ELF-1 (cell line): ENCODE data around the gene TYMP.

Experiments
- DNase-seq: peaks from one replicate; pipeline ENCODE4 v3.0.0-alpha.2; 2016; ENCODE audit warnings: low read depth, low spot score

Gene TYMP

DNA sequence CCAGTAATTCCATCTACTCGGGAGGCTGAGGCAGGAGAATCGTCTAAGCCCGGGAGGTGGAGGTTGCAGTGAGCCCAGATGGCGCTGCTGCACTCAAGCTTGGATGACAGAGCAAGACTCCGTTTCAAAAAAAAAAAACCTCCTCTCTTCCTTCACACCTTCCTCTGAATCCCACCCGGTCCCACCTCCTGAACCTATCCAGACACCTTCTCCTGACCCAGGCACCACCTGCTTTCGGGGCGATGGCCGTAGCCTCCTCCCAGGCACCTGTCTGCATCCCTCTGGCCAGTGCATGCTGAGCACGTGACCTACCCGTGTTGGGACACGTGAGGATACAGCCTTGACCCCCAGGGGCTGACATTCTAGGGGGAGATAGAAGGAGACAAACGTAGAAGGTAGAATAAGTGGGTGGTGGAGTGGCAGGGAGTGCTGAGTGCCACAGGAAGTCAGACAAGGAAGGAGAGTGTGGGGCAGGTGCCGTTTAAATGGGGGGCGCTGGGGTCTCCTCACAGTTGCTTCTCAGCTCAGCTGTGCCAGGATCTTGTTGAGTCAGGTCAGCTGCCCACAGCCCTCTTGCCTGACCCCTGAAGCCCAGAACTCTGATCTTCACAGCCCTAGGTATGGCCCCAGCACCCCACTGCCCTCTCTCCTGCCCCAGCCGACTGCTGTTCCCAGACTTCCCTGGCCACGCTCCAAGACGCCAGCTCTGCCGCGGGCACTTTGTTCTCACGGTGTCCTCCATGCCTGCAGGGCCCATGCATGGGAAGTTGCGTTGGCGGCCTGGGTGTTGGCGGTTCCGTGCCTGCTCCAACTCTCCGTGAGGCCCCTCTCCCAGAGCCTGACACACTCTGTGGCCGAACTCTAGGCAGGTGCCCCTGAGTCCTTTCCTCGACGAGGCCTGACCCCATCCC, 44.3 kb downstream of the TYMP start:
- DNase-seq: no peak

DNA sequence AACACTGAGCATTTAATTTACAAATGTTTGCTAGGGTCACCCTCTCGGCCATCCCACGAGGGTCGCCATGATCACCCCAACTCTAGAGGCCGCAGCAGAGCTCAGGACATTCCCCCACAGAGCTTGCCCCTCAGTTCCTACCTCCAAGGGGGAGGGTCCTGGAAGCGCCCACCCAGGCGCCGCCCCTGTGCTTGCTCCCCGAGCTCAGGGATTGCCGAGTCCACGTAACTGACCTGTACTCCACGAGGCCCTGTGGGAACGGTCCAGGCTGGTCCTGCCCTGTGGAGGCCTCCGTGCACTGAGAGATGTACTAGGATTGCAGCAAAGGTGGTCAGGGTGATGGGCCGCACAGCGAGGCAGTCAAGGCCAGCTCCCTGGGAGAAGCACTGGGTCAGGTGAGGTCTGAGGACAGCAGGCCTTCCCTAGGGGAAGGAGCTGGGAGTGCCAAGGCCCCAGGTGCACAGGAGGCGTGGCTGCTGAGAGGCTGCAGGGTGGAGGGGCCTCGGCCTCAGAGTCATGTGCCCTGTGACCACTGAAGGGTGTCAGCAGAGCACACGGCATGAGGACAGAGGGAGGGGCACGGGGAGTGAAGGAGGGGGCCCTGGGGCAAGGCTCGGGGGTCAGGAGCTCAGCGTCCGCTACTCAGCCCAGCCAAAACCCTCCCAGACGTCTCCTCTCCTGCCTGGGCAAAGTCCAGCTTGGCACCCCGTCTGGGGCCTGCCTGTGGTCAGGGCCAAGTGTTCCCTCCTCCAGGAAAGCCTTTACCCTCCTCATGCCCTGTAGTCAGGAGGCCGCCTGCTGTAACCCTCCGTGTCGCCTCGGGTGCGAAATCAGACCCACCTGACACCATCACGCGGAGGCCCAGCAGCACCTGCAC, 45.6 kb downstream of the TYMP start:
- no peak for DNase-seq

DNA sequence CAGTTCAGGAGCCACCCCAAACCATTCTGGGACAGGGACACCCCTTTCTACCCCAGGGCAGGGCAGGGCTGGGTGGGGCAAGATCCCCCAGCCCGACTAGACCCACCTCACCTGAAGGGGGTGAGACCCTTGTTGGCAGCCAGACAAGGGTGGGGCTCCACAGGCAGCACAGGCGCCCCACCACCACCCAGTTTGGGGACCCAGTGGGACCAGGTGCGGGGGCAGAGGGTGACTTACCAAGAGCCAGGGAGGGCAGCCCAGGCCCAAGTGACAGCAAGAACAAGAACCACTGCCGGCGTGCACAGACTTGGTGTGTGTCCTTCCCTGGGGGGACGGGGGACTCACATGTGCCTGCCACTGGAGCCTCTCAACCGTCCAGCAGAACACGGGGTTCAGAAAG, 46.3 kb downstream of the TYMP start:
- DNase-seq: no peak

DNA sequence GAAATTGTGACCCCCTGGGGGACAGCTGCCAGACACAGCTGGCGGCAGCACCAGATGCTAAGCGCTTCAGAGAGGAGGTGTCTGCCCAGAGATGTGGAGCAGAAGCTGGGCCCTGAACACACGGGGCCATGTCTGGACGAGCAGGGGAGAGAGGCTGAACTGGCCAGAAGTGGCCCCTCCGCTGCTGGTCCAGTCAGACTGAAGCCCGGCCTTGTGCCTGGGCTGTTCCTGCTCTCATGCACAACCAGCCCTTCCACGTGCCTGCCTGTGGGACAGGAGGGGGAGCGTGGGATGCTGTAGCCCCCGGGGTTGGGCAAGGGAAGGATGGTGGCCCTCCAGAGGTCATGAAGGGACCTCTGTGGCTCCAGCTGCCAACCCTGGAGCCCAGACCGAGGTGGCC, 46.7 kb downstream of the TYMP start:
- DNase-seq: no peak

DNA sequence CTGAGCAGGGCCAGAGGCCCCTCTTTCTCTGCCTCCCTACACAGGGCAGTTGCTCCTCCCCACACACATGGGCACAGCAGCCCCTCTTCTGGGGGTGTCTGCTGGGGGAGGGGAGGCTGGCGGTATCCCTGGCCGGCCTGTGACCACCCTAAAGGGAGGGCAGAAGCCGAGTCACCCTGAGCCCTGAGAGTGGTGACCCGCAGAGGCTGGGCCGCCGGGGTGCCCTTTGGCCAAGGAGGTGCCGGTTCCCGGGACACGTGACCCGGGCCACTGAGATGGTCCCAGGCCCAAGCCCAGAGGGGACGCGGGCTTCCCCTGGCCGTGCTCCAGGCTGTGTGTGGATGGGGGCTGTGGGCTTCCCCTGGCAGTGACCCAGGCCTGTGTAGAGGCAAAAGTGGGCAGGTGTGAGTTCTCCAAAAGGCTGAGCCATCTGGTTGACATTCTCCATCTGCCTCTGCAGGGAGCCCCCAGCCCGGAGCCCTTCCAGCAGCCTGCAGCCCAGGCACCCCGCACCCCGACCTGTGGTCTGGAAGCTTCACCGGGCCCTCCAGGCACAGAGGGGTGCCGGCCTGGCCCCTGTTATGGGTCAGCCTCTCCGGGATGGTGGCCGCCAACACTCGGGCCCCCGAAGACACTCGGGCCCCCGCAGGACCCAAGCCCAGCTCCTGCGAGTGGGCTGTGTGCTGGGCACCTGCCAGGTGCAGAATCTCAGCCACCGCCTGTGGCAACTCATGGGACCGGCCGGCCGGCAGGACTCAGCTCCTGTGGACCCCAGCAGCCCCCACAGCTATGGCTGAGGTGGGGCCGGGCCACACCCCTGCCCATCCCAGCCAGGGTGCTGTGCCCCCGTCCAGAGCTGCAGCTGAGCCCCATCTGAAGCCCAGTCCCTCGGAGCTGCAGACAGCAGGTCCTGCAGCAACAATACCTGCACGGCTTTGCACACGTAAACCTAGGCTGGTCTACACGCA, 47.4 kb downstream of the TYMP start:
- DNase-seq: no peak

DNA sequence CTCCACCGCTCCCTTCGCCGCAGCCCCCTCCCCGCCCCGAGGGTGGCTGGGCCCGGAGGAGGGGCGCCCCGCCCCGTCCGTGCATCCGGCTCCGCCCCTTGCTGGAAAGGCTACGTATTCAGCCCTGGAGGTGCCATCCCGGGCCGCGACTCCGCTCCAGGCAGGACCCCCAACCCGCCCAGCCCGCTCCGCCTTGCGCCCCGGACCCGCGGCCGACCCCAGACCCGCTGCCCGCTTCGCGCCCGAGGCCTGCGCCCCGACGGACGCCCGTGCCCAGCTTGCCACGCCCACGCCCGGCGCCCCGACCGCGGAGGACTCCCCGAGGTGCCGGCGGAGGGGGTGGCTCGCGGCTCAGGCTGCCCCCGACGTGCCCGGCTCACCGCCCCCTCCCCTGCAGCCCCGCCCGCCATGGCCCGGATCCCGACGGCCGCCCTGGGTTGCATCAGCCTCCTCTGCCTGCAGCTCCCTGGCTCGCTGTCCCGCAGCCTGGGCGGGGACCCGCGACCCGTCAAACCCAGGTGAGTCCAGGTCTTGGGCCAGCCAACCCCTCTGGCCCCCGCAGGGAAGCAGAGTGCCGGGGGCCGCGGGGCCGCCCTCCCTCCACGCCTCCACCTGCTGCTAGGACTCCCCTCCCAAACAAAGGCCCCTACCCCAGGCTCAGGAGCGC, 48.2 kb downstream of the TYMP start, which contains the start of gene ADM2:
TSS of gene ADM2 (plus strand) at position 104 of the 667 bp plus-strand sequence. CDS start at position 409, 305 bp downstream.
- peak; percentile 65 for DNase-seq

DNA sequence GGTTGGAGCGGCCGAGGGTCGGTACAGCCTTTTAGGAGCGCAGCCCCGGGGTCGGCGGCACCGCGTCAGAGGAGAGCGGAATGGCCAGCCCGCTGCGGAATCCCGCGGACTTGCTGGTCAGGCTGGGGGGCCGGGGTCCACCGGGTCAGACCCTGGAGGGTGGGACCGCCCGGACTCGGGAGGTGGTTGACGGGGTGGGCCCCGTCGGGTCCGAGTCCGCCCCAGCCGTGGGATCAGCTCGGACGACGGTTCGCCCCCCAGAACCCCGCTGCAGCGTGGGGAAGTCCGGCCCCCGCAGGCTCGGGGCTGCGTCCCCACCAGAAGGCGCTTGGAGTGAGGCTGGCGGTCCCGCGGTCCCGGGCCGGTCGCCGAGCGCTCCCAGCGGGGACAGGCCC, 48.8 kb downstream of the TYMP start:
- DNase-seq: no peak

DNA sequence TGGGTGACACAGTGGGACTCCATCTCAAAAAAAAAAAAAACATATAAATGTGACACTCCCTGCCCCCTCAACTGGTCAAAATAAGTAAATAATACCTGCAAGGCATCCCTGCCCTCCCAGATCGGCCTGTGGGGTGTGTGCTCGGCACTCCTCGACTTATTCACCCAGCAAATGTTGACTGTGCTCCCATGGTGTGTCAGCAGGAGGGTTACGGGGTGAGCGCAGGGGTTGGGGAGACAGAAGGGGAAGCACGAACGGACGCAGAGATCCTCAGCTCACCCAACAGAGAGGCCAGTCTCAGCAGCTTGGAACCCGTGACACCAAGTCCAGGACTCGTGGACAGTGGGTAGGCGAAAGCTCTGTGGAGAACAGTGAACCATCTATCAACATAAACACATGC, 50.1 kb downstream of the TYMP start:
- DNase-seq: no peak

DNA sequence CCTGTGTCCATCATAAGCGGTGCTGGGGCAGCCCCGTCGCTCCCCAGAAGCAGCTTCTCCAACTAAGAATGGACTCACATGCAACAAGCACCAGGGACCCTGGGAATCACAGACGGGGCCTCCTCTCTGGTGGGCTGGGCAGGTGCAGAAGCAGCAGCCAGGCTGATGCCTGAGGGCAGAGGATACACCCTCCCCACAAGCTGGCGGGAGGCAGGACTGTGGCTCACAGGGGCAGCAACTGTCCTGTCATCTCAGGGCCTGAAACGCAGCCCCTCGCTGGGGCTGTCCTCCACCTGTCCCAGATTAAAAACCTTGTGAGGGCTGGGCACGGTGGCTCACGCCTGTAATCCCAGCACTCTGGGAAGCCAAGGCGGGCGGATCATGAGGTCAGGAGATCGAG, 51.9 kb downstream of the TYMP start:
- DNase-seq: peak; percentile 58

DNA sequence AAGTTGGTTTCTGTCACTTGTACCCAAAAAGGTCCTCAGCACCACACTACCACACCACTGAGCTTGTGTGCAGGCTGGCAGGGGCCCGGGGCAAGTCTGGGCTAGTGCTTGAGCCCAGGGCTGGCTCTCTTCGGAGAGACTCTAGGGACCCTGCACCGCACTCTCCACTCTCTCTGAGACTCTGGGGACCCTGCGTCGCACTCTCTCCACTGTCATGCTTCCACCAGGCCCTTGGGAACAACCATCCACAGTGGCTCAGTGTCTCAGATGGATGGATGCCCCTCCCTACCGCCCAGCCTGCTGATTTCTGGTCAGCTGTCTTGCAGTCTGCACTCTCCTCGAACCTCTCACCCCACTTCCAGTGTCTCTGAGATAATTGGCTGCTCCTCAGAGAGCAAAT, 52.9 kb downstream of the TYMP start:
- no peak for DNase-seq
